ENCODE data around the gene GRID2.

Gene GRID2

GRCh38 chr4:93776386-93777080 lies 1472.8 kb downstream of the GRID2 start:
- DNase-seq = no peak

GRCh38 chr4:93777081-93777460 lies 1473.3 kb downstream of the GRID2 start:
- DNase-seq = no peak

GRCh38 chr4:93779228-93779627 lies 1475.5 kb downstream of the GRID2 start:
- no peak for DNase-seq

- DNase-seq = no peak
These were observed 1476.3 kb downstream of the GRID2 start for GRCh38 chr4:93780080-93780479.

- DNase-seq = no peak
These were observed 1477.4 kb downstream of the GRID2 start for GRCh38 chr4:93781198-93781597.

- no peak for DNase-seq
These were observed 1482.4 kb downstream of the GRID2 start for GRCh38 chr4:93786149-93786548.

- peak; percentile 26 for DNase-seq
These were observed 1484.9 kb downstream of the GRID2 start for GRCh38 chr4:93788712-93789111.

- DNase-seq = peak; percentile 61
These were observed 1487.9 kb downstream of the GRID2 start for GRCh38 chr4:93791570-93792195.

GRCh38 chr4:93802045-93802444 lies 1498.3 kb downstream of the GRID2 start:
- no peak for DNase-seq

- no peak for DNase-seq
These were observed 1506.0 kb downstream of the GRID2 start for GRCh38 chr4:93809773-93810172.

- DNase-seq = no peak
These were observed 1506.7 kb downstream of the GRID2 start for GRCh38 chr4:93810340-93810992.

- DNase-seq = no peak
These were observed 1509.3 kb downstream of the GRID2 start for GRCh38 chr4:93813092-93813491.

GRCh38 chr4:93814141-93814540 lies 1510.4 kb downstream of the GRID2 start:
- no peak for DNase-seq

GRCh38 chr4:93814722-93815121 lies 1511.0 kb downstream of the GRID2 start:
- DNase-seq = no peak

Data from NCI-H510A treated with DMSO at 0.1 percent for 48 hours (cell line).